ENCODE results near the gene CADM3.

The CADM3 gene

GRCh38 chr1:159208175-159208825, 36.9 kb downstream of the CADM3 start:
- DNase-seq: no peak

DNA sequence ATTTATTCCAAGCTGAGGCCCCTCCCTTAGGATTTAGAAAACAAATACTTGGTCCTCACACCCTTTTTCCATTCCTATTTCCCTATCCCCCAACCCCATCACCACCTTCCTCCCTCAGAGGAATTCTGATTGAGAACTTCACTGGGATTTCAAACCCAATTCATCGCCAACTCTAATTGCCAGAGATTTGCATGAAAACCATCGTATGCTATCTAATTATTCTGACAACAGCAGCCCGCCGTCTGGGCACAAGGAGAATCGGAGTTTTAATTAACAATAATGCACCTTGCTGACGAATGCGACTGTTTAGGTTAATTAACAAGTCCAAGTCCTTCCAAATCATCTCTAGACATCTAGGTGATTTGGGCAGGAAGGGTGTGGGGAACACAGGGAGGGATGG, 37.6 kb downstream of the CADM3 start:
- no peak for DNase-seq

- DNase-seq: peak; percentile 41
Observed at GRCh38 chr1:159211331-159212136, 40.1 kb downstream of the CADM3 start.

DNA sequence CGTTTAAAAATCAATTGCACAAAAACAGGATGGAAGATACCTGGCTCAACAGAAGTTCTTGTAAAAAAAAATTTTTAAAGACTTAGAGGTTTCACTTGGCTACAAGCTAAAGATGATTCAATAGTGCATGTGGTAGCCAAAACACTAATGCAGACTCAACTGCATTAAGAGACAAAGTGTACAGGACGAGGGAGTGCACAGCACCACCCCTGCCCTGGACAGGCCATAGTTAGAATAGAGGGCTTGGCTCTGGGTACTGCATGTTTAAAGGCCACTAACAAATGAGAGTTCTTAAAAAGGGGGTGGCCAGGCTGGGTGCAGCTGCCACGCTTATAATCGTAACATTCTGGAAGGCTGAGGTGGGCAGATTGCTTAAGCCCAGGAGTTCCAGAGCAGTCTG, 41.2 kb downstream of the CADM3 start:
- DNase-seq: no peak

DNA sequence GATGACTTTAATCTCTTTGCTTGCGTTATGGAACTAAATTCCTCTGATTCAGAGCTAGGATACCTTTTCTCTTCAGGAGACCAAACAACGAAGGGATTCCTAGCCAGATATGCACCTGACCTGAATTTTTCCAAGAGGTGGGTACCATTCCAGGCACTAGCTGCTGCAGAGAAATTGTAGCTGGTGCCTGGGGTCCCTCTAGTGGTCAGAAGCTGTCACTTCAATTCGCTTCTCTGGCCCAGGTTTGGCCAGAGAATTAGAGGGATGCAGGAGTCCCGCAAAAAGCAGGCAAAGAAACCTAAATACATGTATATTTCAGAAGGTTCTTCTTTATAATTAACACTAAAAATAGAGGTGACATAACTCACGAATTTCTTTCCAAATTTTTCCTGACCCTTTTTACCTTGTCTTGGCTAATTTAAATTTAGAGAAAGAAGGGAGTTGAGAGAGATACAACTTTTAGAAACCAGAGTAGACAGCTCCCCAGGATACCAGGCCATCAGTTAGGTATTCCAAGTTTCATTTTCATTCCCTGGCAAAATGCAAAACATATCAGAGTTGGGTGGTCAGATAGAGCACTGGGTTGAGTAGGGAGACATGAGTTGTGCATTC, 42.8 kb downstream of the CADM3 start:
- DNase-seq: peak; percentile 39

DNA sequence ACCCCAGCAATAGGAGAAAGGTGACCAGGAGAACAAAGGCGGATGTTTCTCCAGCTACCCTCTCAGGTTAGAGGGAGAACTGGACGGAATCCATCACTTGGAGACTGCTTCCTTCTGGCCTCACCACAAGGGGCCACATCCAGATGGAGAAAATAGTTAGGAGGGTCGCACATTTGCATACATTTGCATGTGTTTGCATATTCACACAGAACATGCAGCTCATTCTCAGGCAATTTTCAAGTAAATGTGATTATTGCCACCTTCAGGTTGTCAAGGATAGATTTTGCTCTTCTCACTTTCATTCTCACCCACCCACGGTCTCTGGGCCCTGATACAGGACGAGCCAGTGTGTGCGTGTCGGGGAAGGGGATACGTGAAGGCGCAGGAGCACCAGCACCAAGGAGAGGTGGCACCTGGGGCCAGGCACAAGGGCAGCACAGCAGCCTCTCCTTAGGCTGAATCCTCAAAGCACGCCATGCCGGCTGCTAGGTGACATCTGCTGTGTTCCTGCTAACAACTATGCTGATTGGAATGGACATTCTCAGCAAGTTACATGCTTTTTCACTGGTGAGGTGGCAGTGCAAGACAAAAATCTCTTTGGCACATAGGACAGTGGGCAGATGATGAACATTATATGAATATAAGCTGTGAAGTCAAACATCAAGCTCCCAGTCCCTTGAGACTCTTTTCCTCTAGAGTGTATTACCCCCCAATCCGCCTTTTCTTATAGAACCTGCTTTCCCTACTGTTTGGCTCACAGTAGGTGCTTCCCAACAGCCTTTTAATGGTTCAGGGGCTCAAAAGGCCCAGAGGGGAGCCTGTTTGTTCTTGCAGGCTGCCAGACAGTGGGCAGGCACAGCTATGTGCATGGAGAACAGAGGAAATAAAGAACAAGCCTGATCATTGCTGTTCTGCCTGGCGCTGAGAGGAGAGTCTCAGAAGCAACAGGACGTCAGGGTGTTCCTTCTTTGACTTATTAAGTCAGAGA, 47.5 kb downstream of the CADM3 start:
- DNase-seq: no peak

DNA sequence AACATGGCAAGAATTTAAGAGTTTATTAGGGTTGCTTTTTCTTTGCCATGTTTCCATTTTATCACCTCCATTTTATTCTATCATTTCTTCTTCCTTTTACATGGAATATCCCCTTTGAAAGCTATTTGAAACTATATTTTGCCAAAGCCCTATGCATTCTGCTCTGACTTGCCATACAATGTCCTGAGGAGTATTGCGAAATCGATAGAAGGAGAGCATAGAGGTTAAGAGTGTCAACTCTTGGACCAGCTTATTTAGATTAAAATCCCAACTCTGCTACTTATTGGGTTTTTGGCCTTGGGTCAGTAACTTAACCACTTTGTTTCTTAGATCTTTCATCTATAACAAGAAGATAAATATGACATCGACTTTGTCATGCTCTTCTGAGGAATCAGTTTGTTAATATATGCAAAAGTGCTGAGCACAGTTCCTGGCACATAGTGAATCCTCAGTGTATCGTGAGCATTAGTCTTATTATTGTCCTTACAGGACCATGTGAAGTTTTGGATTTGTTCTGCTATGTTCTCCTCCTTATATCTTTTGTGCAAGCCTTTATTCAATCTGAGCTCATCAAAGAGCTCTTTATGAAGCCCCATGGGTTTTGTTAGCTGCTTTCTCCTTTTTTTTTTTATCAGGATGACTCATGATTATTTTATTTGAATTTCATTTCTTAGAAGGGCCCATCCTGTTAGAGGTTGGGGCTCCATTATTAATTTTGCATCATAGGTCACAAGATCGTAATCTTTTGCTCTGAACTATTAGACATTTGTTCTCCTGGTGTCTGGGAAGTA, 50.9 kb downstream of the CADM3 start:
- no peak for DNase-seq

- no peak for DNase-seq
Observed at GRCh38 chr1:159223004-159223403, 51.6 kb downstream of the CADM3 start.

DNA sequence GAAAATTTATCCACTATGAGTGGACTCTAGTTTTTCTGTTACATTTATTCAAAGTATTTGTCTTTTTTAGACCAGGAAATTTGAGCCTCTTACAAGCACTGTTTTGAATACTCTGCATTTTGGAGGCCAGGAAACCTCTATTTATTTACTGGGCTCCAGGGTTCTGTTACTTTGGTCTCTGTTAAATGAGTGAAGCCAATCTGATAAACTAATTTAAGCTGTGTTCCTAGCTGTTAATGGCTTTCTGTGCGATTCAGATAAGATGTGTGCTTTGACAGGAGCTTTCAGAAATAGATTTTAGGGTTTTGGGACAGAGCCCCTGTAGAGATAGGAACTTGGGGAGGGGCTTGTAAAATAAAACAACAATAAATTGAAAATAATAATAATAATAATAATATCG, 57.1 kb downstream of the CADM3 start:
- DNase-seq: no peak

GRCh38 chr1:159229260-159229885, 58.0 kb downstream of the CADM3 start:
- DNase-seq: no peak

GRCh38 chr1:159229896-159230295, 58.5 kb downstream of the CADM3 start:
- DNase-seq: no peak

DNA sequence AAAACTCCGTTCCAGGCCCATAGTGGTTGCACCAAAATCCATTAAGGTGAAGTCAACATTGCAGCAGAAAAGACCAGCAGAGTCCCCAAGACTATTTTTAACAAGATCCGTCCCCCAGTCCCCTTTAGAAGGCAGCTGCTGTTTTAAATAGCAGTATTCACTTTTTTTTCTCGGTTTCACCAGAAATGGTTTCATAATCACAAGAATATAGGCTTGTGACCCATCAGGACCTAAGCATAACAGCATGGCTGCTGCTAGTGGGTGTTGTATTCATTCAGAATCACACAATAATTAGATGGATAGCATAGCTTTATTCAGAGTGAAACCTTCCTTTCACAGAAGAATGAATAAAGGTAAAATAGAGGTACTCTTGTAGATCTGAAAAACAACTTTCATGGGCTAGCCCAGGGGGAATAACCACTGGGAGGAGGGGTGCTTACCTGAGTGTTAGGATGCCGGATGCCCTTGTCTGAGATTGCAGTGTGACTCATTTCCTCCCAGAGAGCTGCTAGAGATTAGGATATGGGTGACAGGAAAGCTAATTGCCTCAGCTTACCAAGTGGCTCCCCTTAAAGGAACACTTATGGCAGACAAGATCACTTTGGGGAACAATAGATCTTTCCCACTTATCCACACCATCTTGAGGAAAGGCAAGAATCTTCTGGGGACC, 68.3 kb downstream of the CADM3 start:
- DNase-seq: no peak

- DNase-seq: no peak
Observed at GRCh38 chr1:159247266-159247665, 75.9 kb downstream of the CADM3 start.

GRCh38 chr1:159248311-159248710, 76.9 kb downstream of the CADM3 start:
- DNase-seq: no peak

DNA sequence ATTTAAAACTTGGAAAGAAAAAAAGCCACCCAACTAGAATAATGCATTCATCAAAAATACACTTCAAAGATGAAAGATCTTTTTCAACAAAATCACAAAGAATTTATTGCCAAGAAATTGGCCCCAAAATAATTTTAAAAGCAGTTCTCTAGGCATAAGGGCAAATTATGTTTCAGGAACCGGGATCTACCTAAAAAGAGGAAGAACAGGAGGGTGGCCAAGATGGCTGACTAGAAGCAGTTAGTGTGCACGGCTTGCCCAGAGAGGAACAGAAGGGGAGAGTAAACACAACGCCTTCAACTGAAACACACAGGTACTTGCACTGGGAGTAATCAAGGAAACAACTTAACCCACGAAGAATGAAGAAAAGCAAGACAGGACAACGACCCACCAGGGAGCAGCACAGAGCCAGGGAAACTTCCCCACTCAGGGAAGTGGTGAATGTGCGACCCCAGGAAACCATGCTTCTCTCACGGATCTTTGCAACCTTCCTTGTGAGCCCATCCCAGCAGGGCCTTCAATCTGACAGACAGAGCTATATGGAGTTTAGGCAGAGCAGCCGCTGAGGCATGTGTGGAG, 79.3 kb downstream of the CADM3 start:
- no peak for DNase-seq

All from NCI-H1092 treated with DMSO at 0.1 percent for 48 hours (cell line).